Mammary epithelial cell (primary cell): ENCODE measurements around the gene CCDC102B.

Experiments
- EZH2 ChIP-seq: IDR thresholded peaks from 2 replicates; pipeline ENCODE4 v1.6.1; 2012; ENCODE audit warnings: low read length, inconsistent platforms, borderline replicate concordance
- TF ChIP-seq, protein P1 (sequence below), 2 donors: IDR thresholded peaks in 1 of 2; conservative IDR thresholded peaks in 1 of 2; 2 replicates each; pipeline ENCODE4 v1.5.1; 2011 to 2012; ENCODE audit warnings: inconsistent platforms in 2 of 2, low read length in 2 of 2, mild to moderate bottlenecking in 2 of 2, control low read depth in 1 of 2, low read depth in 1 of 2; ENCODE audit not compliant: insufficient read depth in 1 of 2; ENCODE audit errors: extremely low read depth in 1 of 2

DNA sequence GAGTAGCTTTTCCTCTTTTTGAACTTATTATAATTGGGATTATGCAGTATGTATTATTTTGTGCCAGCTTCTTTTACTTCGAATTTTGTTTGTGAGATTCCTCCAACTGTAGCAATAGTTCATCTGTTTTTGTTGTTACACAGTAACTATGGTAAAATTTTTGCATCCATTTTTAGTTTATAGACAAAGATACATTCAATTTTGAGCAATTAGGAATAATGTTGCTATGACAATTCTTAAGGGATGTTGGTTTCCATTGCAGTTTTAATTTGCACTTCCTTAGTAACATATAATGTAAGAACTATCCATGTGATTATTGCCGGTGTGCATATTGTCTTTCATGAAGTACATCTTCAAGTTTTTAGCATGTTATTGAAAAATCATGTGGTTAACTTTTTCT is 20.7 kb downstream of the CCDC102B start:
- TF ChIP-seq, protein P1, sequence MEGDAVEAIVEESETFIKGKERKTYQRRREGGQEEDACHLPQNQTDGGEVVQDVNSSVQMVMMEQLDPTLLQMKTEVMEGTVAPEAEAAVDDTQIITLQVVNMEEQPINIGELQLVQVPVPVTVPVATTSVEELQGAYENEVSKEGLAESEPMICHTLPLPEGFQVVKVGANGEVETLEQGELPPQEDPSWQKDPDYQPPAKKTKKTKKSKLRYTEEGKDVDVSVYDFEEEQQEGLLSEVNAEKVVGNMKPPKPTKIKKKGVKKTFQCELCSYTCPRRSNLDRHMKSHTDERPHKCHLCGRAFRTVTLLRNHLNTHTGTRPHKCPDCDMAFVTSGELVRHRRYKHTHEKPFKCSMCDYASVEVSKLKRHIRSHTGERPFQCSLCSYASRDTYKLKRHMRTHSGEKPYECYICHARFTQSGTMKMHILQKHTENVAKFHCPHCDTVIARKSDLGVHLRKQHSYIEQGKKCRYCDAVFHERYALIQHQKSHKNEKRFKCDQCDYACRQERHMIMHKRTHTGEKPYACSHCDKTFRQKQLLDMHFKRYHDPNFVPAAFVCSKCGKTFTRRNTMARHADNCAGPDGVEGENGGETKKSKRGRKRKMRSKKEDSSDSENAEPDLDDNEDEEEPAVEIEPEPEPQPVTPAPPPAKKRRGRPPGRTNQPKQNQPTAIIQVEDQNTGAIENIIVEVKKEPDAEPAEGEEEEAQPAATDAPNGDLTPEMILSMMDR (conservative IDR thresholded peaks at IDR 0.05 in 1 of 2, IDR thresholded peaks at IDR 0.05 in 1 of 2; ENCODE audit: extremely low read depth in 1 of 2, insufficient read depth in 1 of 2, low read depth in 1 of 2, low read length in 2 of 2): no peak
- TF ChIP-seq EZH2: no peak
